Right lobe of liver (tissue), 6 donors: ENCODE results near the gene DPH1. TPM values are rescaled to one million over a fixed set of nuclear protein-coding genes. Genes with fewer than 3 reads are reported as not detected.
A peak's percentile ranks its signal among the peaks of the same experiment; 100 is the strongest.

Experiments
- ATAC-seq, 4 donors: fragments of 200-7000 bp; cut with Tn5 transposase; one replicate each; pipeline ENCODE4 v1.9.1; 2020; ENCODE audit warnings: mild to moderate bottlenecking in 4 of 4, moderate library complexity in 4 of 4
- DNase-seq, 3 donors: peaks; one replicate each; pipeline ENCODE4 v3.0.0-alpha.2; 2020
- H3K27ac ChIP-seq, 3 donors: fragments of 200-600 bp; one replicate each; pipeline ENCODE4 v1.8.0; 2022
- H3K27me3 ChIP-seq, 2 donors: fragments of 200-600 bp; one replicate each; pipeline ENCODE4 v1.8.0; 2022
- H3K36me3 ChIP-seq, 4 donors: fragments of 200-600 bp; sonication (generic) in 1 of 4; one replicate each; pipeline versions ENCODE4 v1.5.1 to v1.8.0; 2017 to 2022; ENCODE audit warnings: control low read depth in 1 of 4
- H3K4me1 ChIP-seq, 4 donors: fragments of 200-600 bp; sonication (generic) in 1 of 4; one replicate each; pipeline versions ENCODE4 v1.5.1 to v1.8.0; 2017 to 2022; ENCODE audit warnings: control low read depth in 1 of 4
- H3K4me3 ChIP-seq, 3 donors: fragments of 200-600 bp; one replicate each; pipeline ENCODE4 v1.8.0; 2022
- H3K9me3 ChIP-seq, 4 donors: fragments of 200-600 bp; sonication (generic) in 1 of 4; one replicate each; pipeline versions ENCODE4 v1.5.1 to v1.8.0; 2017 to 2022; ENCODE audit warnings: control low read depth in 1 of 4
- CTCF ChIP-seq, 4 donors: fragments of 200-600 bp in 3 of 4; fragments of 450-650 bp in 1 of 4; IDR thresholded peaks; one replicate each; pipeline versions ENCODE4 v1.5.1 to v1.8.0; 2016 to 2022; ENCODE audit warnings: antibody characterized with exemption in 4 of 4, mild to moderate bottlenecking in 2 of 4
- POLR2A ChIP-seq: fragments of 450-650 bp; IDR thresholded peaks from one replicate; pipeline ENCODE4 v1.6.1; 2017; ENCODE audit warnings: antibody characterized with exemption, mild to moderate bottlenecking
- WGBS: methylation state at CpG from one replicate; pipeline ENCODE4 v1.1.6; 2018; ENCODE audit warnings: low coverage, low lambda C conversion rate; ENCODE audit not compliant: insufficient coverage; ENCODE audit errors: missing lambda C conversion rate; 5-methylcytosine and 5-hydroxymethylcytosine counted together
- intact Hi-C, 2 donors: fragments of 100-400 bp; cut with DNase I; formaldehyde crosslinking; loops; one replicate each; pipeline versions ENCODE4 v1.11.2 to v1.14.1; 2022
- total RNA-seq, 6 experiments: library from RNA; depleted of rRNA in 2 of 6; stranded (reverse); fragments of >200 nt in 2 of 6; fragmentation: NEBNext Ultra II Directional in 3 of 6; extraction: Animal tissue kit (Norgen Biotek cat#: 25700) in 3 of 6; gene quantifications; one replicate each; pipeline versions ENCODE4 v1.1.0 to v1.2.4, GENCODE V29; 2016 to 2023
- donor health status: DM: no; HTN: yes; CAD: no.
- donor health status: DM: no; HTN: no; CAD: no.
- donor health status: DM: no; HTN: no; CAD: no.
- donor health status: DM: no; HTN: yes; CAD: no.
- donor health status: DM: no; HTN: yes; CAD: no.

Gene DPH1
- total RNA-seq, 6 experiments from 2014 or later = 20.0 to 41.1 (median 25.4) TPM

- ATAC-seq (peak; percentile 28 to 55 (median 32)), DNase-seq (peak in 2 of 3 donors; percentile 61 to 75)
- intact Hi-C loops = no loop called here
- TF ChIP-seq POLR2A = no peak
- peak in 1 of 4 donors; percentile 5 for TF ChIP-seq CTCF (IDR thresholded peaks at IDR 0.05)
- no peaks in the 10 kb centered on the region for H3K27me3 ChIP-seq
- WGBS = 3% methylated on average over 17 of the region's 85 CpGs
- H3K27ac ChIP-seq = no peak overlapping the region
- peak overlapping the region; percentile 32 to 58 (median 48) for H3K4me3 ChIP-seq
- H3K4me1 ChIP-seq = peaks cover 0 to 23% (median 7%) of the 10 kb centered on the region in 4 donors
- no peaks in the 10 kb centered on the region for H3K9me3 ChIP-seq
- no peaks in the 10 kb centered on the region for H3K36me3 ChIP-seq
Observed at GRCh38 chr17:2023692-2024571, 6.0 kb upstream of the DPH1 start.

GRCh38 chr17:2024572-2025219 lies 5.3 kb upstream of the DPH1 start:
- DNase-seq = no peak

GRCh38 chr17:2025220-2025621 lies 4.7 kb upstream of the DPH1 start, which contains the start of gene RTN4RL1:
Gene RTN4RL1, minus strand, starts transcription at chr17:2025334. Its CDS starts 469 bp downstream, at chr17:2024865.
- Histone ChIP-seq H3K9me3 (no peaks in the 10 kb centered on the region), H3K4me3 (peak within 1 kb of the TSS; percentile 32 to 58 (median 48)), H3K27ac (no peak within 1 kb of the TSS), H3K27me3 (no peaks in the 10 kb centered on the region), H3K4me1 (peaks cover 0 to 26% (median 7%) of the 10 kb centered on the region in 4 donors), H3K36me3 (no peaks in the 10 kb centered on the region)
- DNase-seq (peak in 2 of 3 donors; percentile 73 to 82), ATAC-seq (peak; percentile 27 to 59 (median 36))
- no peak for TF ChIP-seq POLR2A
- TF ChIP-seq CTCF (IDR thresholded peaks at IDR 0.05) = no peak
- intact Hi-C loops = loop anchor here (5.0 kb wide), 1 partner anchor 118 kb away; no protein-coding TSS in a partner anchor
- WGBS = 0% methylated on average over 4 of the region's 47 CpGs

More at GRCh38 chr17:2024572-2025219, 5.3 kb upstream of the DPH1 start:
- WGBS = no CpG with 5 or more reads among the region's 73 CpGs
- TF ChIP-seq POLR2A (no peak), CTCF (IDR thresholded peaks at IDR 0.05) (no peak)
- Histone ChIP-seq H3K27ac (no peak overlapping the region), H3K9me3 (no peaks in the 10 kb centered on the region), H3K4me1 (peaks cover 0 to 24% (median 7%) of the 10 kb centered on the region in 4 donors), H3K27me3 (no peaks in the 10 kb centered on the region), H3K4me3 (peak overlapping the region; percentile 32 to 58 (median 48)), H3K36me3 (no peaks in the 10 kb centered on the region)
- no peak for ATAC-seq
- intact Hi-C loops = loop anchor here (5.0 kb wide), 1 partner anchor 117 kb away; no protein-coding TSS in a partner anchor

GRCh38 chr17:2025622-2026309 lies 4.2 kb upstream of the DPH1 start:
- H3K27ac ChIP-seq = no peak overlapping the region
- no peaks in the 10 kb centered on the region for H3K27me3 ChIP-seq
- DNase-seq (peak; percentile 79 to 82 (median 82)), ATAC-seq (peak; percentile 52 to 54 (median 53))
- no peaks in the 10 kb centered on the region for H3K9me3 ChIP-seq
- intact Hi-C loops = loop anchor here (5.0 kb wide), 1 partner anchor 118 kb away; no protein-coding TSS in a partner anchor
- H3K4me3 ChIP-seq = peak overlapping the region; percentile 32 to 58 (median 48)
- under 1% methylated on average over 23 of the region's 55 CpGs for WGBS
- no peaks in the 10 kb centered on the region for H3K36me3 ChIP-seq
- TF ChIP-seq CTCF (IDR thresholded peaks at IDR 0.05) = peak; percentile 64 to 75 (median 72)
- no peak for TF ChIP-seq POLR2A
- peaks cover 0 to 28% (median 7%) of the 10 kb centered on the region in 4 donors for H3K4me1 ChIP-seq
